HEK293 (cell line): Measurements from ENCODE around the gene THEM5.

Source experiments
- CTCF ChIA-PET: fragments of 350-600 bp; formaldehyde crosslinking; extraction: SDS; loops from one replicate; lab custom pipeline; 2021; ENCODE audit warnings: antibody characterized with exemption; lab: Yijun Ruan, JAX
- POLR2A ChIA-PET: fragments of 300-600 bp; formaldehyde crosslinking; extraction: SDS; loops from one replicate; lab custom pipeline; 2020; ENCODE audit warnings: antibody characterized with exemption, inconsistent platforms; lab: Yijun Ruan, JAX
- H3K27ac ChIP-seq: fragments of 200-500 bp; sonication (Bioruptor generic); 2 replicates; pipeline ENCODE4 v1.5.1; 2014; ENCODE audit warnings: low read depth, low read length, control low read depth, inconsistent platforms; ENCODE audit errors: extremely low read depth
- H3K36me3 ChIP-seq, 2 experiments: fragments of 200-500 bp in 1 of 2; sonication (Bioruptor generic) in 1 of 2; 1 replicate in 1 of 2; 2 replicates in 1 of 2; pipeline ENCODE4 v1.5.1; 2014 to 2017; ENCODE audit warnings: inconsistent platforms in 2 of 2, low read length in 2 of 2; ENCODE audit not compliant: control insufficient read depth in 2 of 2, insufficient read depth in 1 of 2
- H3K4me1 ChIP-seq: fragments of 200-500 bp; sonication (Bioruptor generic); 2 replicates; pipeline ENCODE4 v1.5.1; 2014; ENCODE audit warnings: mild to moderate bottlenecking, low read length, inconsistent platforms; ENCODE audit not compliant: control insufficient read depth, insufficient read depth
- H3K4me3 ChIP-seq: 2 replicates; pipeline ENCODE4 v1.5.1; 2011; ENCODE audit warnings: low read depth, mild to moderate bottlenecking, control low read depth, low read length, moderate library complexity
- H3K9me3 ChIP-seq: fragments of 200-500 bp; sonication (Bioruptor generic); 2 replicates; pipeline ENCODE4 v1.5.1; 2014; ENCODE audit warnings: low read depth, low read length, inconsistent platforms; ENCODE audit not compliant: control insufficient read depth, insufficient read depth
- BCL11B ChIP-seq: fragments of 450-650 bp; formaldehyde crosslinking; IDR thresholded peaks from 2 replicates; pipeline ENCODE4 v1.5.1; 2016; ENCODE audit warnings: low read depth, missing biosample characterization, missing genetic modification characterization
- GLIS1 ChIP-seq: fragments of 450-650 bp; formaldehyde crosslinking; IDR thresholded peaks from 2 replicates; pipeline ENCODE4 v1.5.1; 2016; ENCODE audit warnings: missing biosample characterization, missing genetic modification characterization
- MZF1 ChIP-seq: fragments of 450-650 bp; formaldehyde crosslinking; IDR thresholded peaks from 2 replicates; pipeline ENCODE4 v1.5.1; 2017; ENCODE audit warnings: missing biosample characterization, missing genetic modification characterization, borderline replicate concordance
- OSR2 ChIP-seq: fragments of 450-650 bp; formaldehyde crosslinking; IDR thresholded peaks from 2 replicates; pipeline ENCODE4 v1.5.1; 2016; ENCODE audit warnings: missing biosample characterization, missing genetic modification characterization
- PRDM10 ChIP-seq: fragments of 450-650 bp; formaldehyde crosslinking; IDR thresholded peaks from 2 replicates; pipeline ENCODE4 v1.5.1; 2016; ENCODE audit warnings: missing biosample characterization, missing genetic modification characterization
- REPIN1 ChIP-seq: fragments of 450-650 bp; formaldehyde crosslinking; IDR thresholded peaks from 2 replicates; pipeline ENCODE4 v1.5.1; 2017; ENCODE audit warnings: missing biosample characterization, missing genetic modification characterization, low read depth
- ZBTB1 ChIP-seq: fragments of 450-650 bp; formaldehyde crosslinking; IDR thresholded peaks from 2 replicates; pipeline ENCODE4 v1.5.1; 2016; ENCODE audit warnings: missing biosample characterization, missing genetic modification characterization
- ZBTB21 ChIP-seq: fragments of 450-650 bp; formaldehyde crosslinking; IDR thresholded peaks from 2 replicates; pipeline ENCODE4 v1.5.1; 2017; ENCODE audit warnings: missing biosample characterization, missing genetic modification characterization
- ZFP3 ChIP-seq: fragments of 450-650 bp; formaldehyde crosslinking; IDR thresholded peaks from 2 replicates; pipeline ENCODE4 v1.5.1; 2016; ENCODE audit warnings: low read depth, missing biosample characterization, missing genetic modification characterization
- ZNF148 ChIP-seq: fragments of 450-650 bp; formaldehyde crosslinking; IDR thresholded peaks from 2 replicates; pipeline ENCODE4 v1.5.0; 2017; ENCODE audit warnings: missing biosample characterization, missing genetic modification characterization, borderline replicate concordance
- ZNF239 ChIP-seq: fragments of 450-650 bp; formaldehyde crosslinking; IDR thresholded peaks from 2 replicates; pipeline ENCODE4 v1.5.1; 2016; ENCODE audit warnings: missing biosample characterization, missing genetic modification characterization
- ZNF501 ChIP-seq: fragments of 450-650 bp; formaldehyde crosslinking; IDR thresholded peaks from 2 replicates; pipeline ENCODE4 v1.5.1; 2016; ENCODE audit warnings: missing biosample characterization, missing genetic modification characterization
- ZNF510 ChIP-seq: fragments of 450-650 bp; formaldehyde crosslinking; IDR thresholded peaks from 2 replicates; pipeline ENCODE4 v1.5.1; 2018; ENCODE audit warnings: mild to moderate bottlenecking, missing genetic modification characterization, missing biosample characterization; ENCODE audit not compliant: insufficient replicate concordance
- ZNF548 ChIP-seq: fragments of 450-650 bp; formaldehyde crosslinking; IDR thresholded peaks from 2 replicates; pipeline ENCODE4 v1.5.1; 2016; ENCODE audit warnings: missing biosample characterization, missing genetic modification characterization
- ZNF558 ChIP-seq: fragments of 450-650 bp; formaldehyde crosslinking; IDR thresholded peaks from 2 replicates; pipeline ENCODE4 v1.5.1; 2016; ENCODE audit warnings: missing biosample characterization, missing genetic modification characterization
- ZNF560 ChIP-seq: fragments of 450-650 bp; formaldehyde crosslinking; IDR thresholded peaks from 2 replicates; pipeline ENCODE4 v1.5.1; 2017; ENCODE audit warnings: missing biosample characterization, missing genetic modification characterization, borderline replicate concordance
- ZNF585B ChIP-seq: fragments of 450-650 bp; formaldehyde crosslinking; IDR thresholded peaks from 2 replicates; pipeline ENCODE4 v1.5.1; 2016; ENCODE audit warnings: missing biosample characterization, missing genetic modification characterization
- ZNF596 ChIP-seq: fragments of 450-650 bp; IDR thresholded peaks from 2 replicates; pipeline ENCODE4 v1.5.0; 2018; ENCODE audit warnings: missing biosample characterization, mild to moderate bottlenecking, missing genetic modification characterization, moderate library complexity
- ZNF639 ChIP-seq: fragments of 450-650 bp; formaldehyde crosslinking; IDR thresholded peaks from 2 replicates; pipeline ENCODE4 v1.5.1; 2016; ENCODE audit warnings: missing biosample characterization, missing genetic modification characterization
- ZNF670 ChIP-seq: fragments of 450-650 bp; formaldehyde crosslinking; IDR thresholded peaks from 2 replicates; pipeline ENCODE4 v1.5.1; 2016; ENCODE audit warnings: missing biosample characterization, missing genetic modification characterization, low read depth
- TF ChIP-seq, protein P1 (sequence below): fragments of 450-650 bp; formaldehyde crosslinking; optimal IDR thresholded peaks from 2 replicates; pipeline ENCODE3; 2016; ENCODE audit warnings: missing biosample characterization, mild to moderate bottlenecking, missing genetic modification characterization
- TF ChIP-seq, protein P2 (sequence below): fragments of 450-650 bp; formaldehyde crosslinking; IDR thresholded peaks from 2 replicates; pipeline ENCODE4 v1.5.1; 2016; ENCODE audit warnings: missing biosample characterization, missing genetic modification characterization

The THEM5 gene

GRCh38 chr1:151807131-151807530, 46.4 kb downstream of the THEM5 start (continued):
- TF ChIP-seq ZNF639 (tag by site-specific recombination) = no peak
- TF ChIP-seq BCL11B = no peak
- TF ChIP-seq ZBTB21 = no peak
- no peak for TF ChIP-seq ZNF585B (tag by site-specific recombination)

DNA sequence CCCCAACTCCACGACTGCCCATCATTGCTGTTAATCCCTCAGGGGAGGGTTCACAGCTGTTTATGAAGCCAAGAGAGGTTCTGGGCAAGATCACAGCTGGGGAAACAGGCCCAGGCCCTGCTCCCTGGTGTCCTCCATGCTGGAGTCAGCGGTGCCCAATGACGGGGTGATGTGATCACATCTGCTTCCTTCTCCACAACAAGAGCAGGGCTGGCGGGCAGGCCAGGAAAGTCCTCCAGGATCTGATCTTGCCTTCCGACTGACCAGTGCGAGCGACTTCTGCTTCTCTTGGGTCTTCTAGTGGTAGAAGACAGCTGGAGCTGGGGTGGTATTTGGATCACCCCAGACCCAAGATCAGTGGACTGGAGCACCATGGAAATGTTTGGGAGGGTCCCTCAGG, 47.3 kb downstream of the THEM5 start:
- TF ChIP-seq GLIS1 (tag by site-specific recombination) (no peak), PRDM10 (tag by site-specific recombination) (no peak), ZBTB1 (tag by site-specific recombination) (no peak), ZNF558 (tag by site-specific recombination) (no peak), ZNF548 (no peak), ZFP3 (tag by site-specific recombination) (no peak), ZNF560 (tag by site-specific recombination) (no peak), ZNF670 (tag by site-specific recombination) (no peak), MZF1 (no peak), REPIN1 (no peak), ZNF596 (tag by site-specific recombination) (no peak), ZNF148 (no peak), ZNF239 (no peak), ZNF510 (tag by site-specific recombination) (no peak), ZBTB21 (no peak), OSR2 (tag by site-specific recombination) (no peak), ZNF501 (tag by site-specific recombination) (no peak)
- TF ChIP-seq, protein P1, sequence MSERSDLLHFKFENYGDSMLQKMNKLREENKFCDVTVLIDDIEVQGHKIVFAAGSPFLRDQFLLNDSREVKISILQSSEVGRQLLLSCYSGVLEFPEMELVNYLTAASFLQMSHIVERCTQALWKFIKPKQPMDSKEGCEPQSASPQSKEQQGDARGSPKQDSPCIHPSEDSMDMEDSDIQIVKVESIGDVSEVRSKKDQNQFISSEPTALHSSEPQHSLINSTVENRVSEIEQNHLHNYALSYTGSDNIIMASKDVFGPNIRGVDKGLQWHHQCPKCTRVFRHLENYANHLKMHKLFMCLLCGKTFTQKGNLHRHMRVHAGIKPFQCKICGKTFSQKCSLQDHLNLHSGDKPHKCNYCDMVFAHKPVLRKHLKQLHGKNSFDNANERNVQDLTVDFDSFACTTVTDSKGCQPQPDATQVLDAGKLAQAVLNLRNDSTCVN (tag by site-specific recombination) = no peak
- TF ChIP-seq, protein P2, sequence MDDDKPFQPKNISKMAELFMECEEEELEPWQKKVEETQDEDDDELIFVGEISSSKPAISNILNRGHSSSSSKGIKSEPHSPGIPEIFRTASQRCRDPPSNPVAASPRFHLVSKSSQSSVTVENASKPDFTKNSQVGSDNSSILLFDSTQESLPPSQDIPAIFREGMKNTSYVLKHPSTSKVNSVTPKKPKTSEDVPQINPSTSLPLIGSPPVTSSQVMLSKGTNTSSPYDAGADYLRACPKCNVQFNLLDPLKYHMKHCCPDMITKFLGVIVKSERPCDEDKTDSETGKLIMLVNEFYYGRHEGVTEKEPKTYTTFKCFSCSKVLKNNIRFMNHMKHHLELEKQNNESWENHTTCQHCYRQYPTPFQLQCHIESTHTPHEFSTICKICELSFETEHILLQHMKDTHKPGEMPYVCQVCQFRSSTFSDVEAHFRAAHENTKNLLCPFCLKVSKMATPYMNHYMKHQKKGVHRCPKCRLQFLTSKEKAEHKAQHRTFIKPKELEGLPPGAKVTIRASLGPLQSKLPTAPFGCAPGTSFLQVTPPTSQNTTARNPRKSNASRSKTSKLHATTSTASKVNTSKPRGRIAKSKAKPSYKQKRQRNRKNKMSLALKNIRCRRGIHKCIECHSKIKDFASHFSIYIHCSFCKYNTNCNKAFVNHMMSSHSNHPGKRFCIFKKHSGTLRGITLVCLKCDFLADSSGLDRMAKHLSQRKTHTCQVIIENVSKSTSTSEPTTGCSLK = no peak
- TF ChIP-seq, all 188 proteins: peak for 0
- ChIA-PET POLR2A (no interaction called here), CTCF (no interaction called here)
- no peaks in the 10 kb centered on the region for H3K9me3 ChIP-seq
- H3K36me3 ChIP-seq = no peaks in the 10 kb centered on the region
- H3K27ac ChIP-seq = no peak overlapping the region
- no peaks in the 10 kb centered on the region for H3K4me1 ChIP-seq
- H3K4me3 ChIP-seq = no peak overlapping the region
